SH-SY5Y (cell line): ENCODE results near the gene PDGFD.

Experiments used
- GATA2 ChIP-seq: IDR thresholded peaks from 2 replicates; pipeline ENCODE4 v1.6.1; 2011; ENCODE audit warnings: mild to moderate bottlenecking, low read depth, low read length
- GATA3 ChIP-seq: IDR thresholded peaks from 2 replicates; pipeline ENCODE4 v1.6.1; 2011; ENCODE audit warnings: low read depth, mild to moderate bottlenecking, low read length, moderate library complexity

DNA sequence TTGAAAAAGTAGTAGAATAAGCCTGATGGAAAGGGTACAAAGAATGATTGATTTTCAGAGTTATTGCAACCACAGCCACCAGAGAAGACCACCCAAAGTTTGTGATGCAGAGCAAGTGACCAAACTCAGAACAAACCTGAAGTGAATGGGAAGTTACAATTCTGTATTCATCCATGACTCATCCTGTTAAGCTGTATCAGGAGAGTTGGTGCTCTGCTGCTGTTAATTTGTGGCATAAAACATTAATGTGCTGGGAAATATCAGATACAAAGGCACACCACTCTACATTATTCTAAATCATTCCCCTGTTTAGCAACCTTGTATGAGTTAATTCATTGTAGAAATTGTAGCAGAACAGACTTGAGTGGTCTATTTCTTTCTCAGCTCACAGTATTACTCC is 19.6 kb upstream of the PDGFD start:
- TF ChIP-seq GATA3 (no peak), GATA2 (no peak)
